ENCODE results near the gene BTBD1.
A peak's percentile ranks its signal among the peaks of the same experiment; 100 is the strongest.
"Not testable (repeated sequence)": the region's sequence is repeated elsewhere in the genome, so short reads cannot be mapped to it uniquely, and the experiment has no call there.

Gene BTBD1

GRCh38 chr15:83092309-83092976 lies 25.4 kb upstream of the BTBD1 start:
- DNase-seq = no peak

- DNase-seq = not testable (repeated sequence)
These were observed 24.9 kb upstream of the BTBD1 start for GRCh38 chr15:83091965-83092308.

DNA sequence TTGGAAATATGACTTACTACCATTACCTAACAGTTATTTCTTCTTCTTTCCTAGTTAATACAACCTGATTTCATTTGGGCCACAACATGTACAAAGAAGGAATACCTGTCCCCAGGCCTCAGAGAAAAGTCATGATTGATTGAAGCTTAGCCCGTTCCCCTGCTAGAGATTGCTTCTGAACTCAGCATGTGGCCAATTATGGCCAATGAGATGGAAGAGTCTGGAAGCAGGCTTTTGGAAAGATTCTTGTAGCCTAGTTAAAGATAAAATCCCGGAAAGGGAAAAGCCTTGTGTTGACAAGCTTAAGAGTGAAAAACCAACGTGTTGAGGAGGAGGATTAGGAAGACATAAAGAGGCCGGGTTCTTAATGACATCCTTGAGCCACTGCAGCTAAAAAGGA lies 23.4 kb upstream of the BTBD1 start:
- DNase-seq = no peak

GRCh38 chr15:83088876-83089275 lies 21.8 kb upstream of the BTBD1 start:
- no peak for DNase-seq

DNA sequence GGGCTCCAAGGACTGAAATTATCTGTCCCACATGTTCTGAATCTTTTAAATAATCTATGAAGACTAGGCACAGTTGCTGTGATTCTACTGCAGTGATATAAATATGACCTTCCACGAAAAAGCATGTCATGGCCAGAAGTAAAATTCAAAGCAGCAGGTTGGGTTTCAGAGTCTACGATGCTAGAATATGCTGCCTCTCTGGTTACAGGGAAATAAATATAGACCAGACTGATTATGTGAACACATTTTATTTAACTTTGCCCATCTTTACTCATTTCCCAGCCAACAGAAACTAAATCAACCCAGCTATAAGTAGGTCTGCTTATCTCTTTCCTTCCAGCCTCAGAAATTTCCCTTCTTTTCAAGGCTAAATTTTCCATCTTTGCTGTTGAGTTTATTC lies 20.5 kb upstream of the BTBD1 start:
- no peak for DNase-seq

GRCh38 chr15:83085864-83086552 lies 19.0 kb upstream of the BTBD1 start:
- DNase-seq = not testable (repeated sequence)

GRCh38 chr15:83085461-83085860 lies 18.4 kb upstream of the BTBD1 start:
- not testable (repeated sequence) for DNase-seq

DNA sequence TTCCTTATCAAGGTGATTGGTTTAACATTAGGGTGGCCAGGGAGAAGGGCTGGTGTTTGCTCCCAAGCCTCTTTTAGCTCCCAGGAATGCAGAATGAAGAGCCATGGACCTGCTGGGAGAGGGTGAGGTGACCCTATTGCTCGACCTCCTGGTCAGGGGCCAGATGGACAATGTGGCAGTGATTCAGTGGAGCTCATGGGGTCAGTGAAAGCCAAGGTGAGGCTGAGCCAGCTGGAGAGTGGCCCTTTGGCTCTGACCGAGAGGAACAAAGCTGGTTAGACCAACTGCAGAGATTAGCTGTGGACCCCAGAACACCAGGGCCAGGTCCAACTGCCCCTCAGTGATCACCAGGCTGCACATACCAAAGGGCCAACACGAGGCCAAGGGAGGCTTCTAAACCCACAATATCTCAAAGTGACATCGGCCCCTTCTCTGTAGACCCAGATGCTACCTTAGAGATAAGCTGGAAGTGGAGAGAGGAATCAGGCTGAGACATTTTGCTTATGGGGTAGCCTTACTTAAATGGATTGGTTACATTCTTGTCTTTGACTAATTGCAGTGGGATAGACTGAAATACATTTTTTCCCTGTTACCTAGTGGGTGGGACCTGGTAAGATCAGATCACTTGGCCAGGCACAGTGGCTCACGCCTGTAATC lies 15.8 kb upstream of the BTBD1 start:
- DNase-seq = no peak

DNA sequence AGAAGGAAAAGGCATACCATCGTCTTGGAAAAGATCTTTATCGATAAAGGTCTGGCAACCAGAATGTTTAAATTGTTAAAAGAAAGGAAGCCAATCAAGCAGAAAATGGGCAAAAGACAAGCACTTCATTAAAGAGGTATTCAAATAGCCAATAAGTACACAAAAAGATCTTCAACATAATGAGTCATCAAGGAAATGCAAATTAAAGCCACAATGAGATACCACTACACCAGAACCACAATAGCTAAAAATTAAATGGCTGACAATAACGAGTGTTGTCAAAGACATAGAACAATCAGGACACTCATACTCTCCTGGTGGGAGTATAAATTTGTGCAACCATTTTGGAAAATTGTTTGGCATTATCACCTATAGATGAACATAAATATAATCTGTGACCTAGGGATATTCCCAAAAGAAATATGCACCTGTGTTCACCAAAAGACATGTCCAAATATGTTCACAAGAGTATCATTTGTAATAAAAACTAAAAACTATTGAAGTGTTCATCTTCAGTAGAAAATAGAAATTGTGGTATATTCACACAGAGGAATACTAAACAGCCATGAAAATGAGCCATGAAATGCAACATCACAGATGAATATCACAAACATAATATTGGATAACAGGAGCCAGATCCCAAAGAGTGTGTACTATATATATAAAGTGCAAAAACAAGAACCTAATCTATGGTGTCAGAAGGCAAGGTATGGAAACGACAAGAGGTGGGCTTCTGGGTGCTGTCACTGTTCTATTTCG lies 14.4 kb upstream of the BTBD1 start:
- no peak for DNase-seq

- DNase-seq = no peak
These were observed 11.7 kb upstream of the BTBD1 start for GRCh38 chr15:83078712-83079111.

- DNase-seq = no peak
These were observed 10.6 kb upstream of the BTBD1 start for GRCh38 chr15:83077491-83078230.

DNA sequence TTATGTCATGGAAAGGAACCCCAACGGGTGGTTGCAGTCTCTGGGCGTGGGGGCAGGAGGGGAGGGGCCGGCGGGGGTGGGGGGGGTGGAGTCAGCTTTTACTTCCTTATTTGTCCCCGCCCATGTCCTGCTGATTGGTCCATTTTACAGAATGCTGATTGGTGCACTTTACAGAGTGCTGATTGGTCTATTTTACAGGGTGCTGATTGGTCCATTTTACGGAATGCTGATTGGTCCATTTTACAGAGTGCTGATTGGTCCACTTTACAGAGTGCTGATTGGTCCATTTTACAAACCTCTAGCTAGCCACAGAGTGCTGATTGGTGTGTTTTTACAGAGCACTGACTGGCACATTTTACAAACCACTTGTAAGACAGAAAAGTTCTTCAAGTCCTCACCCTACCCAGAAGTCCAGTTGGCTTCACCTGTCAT lies 2.2 kb upstream of the BTBD1 start:
- DNase-seq = peak; percentile 72

GRCh38 chr15:83068054-83068453 lies 1.0 kb upstream of the BTBD1 start:
- no peak for DNase-seq

DNA sequence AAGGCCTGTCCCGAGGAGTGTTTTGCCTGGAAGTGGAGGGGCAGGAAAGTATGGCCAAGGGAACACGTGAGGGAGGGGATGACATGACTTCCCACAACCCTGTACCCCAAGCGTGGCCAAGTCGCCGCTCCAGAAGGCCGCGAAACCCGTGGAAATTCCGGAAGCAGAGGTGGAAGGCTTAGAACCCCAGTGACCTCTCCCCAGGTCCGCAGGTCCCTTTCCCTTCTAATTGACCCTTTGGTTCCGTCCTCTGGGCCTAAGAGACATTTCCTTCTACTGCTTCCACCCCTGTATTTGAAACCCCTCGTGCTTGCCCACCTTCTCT lies 548 bp upstream of the BTBD1 start:
- DNase-seq = no peak

GRCh38 chr15:83066034-83066733 lies 868 bp downstream of the BTBD1 start:
- DNase-seq = no peak

- no peak for DNase-seq
These were observed 1.6 kb downstream of the BTBD1 start for GRCh38 chr15:83065431-83065830.

DNA sequence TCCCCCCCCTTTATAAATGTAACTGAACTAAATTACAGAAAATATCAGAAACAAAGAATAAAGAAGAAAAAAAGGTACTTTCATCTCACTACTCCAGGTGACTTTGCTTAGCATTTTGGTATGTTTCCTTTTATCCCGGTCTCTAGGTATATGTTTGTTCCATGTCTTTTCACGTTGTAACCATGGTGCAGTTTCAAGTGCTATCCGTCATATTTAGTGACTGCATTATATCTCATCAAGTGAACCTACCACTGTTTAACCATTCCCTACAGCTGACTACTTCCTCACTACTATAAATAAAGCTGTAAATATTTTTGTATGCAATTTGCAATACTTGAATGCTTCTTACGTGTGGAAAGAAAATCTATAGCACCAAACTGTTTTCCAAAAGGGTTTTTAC lies 2.2 kb downstream of the BTBD1 start:
- no peak for DNase-seq

DNA sequence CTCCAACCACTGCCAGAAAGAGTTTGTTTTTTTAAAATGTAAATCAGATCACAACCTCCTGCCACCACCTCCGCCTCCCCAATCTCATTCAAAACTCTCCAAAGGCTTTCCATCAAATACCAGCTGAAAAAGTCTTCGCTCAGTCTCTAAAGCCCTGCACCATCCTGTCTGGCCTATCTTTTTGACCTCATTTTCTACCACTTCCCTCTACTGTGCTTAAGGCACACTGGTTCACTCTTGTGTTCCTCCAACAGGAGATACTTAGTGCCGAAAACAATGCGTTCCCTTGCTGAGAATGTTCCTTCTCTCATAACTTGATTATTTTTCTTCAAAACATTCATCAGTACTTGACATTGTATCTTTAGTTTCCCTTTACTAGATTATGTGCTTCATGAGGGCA lies 3.5 kb downstream of the BTBD1 start:
- no peak for DNase-seq

DNA sequence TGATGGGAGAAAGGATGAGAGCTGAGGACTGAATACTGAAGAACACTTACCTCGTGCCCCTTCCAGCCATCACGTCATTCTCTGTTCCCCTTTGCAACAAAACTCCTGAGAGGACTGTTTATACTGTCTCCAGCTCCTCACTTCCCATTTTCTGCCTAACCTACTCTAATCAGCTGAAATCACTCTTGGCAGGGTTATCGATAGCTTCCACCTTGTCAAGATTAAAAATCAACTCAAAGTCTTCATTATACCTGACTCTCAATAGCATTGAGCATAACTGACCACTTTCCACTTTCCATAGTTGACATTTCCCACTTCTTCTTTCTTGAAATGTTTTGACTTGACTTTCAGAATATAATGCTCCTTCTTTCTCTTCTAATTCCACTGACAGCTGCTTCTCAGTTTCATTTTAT lies 4.3 kb downstream of the BTBD1 start:
- DNase-seq = no peak

DNA sequence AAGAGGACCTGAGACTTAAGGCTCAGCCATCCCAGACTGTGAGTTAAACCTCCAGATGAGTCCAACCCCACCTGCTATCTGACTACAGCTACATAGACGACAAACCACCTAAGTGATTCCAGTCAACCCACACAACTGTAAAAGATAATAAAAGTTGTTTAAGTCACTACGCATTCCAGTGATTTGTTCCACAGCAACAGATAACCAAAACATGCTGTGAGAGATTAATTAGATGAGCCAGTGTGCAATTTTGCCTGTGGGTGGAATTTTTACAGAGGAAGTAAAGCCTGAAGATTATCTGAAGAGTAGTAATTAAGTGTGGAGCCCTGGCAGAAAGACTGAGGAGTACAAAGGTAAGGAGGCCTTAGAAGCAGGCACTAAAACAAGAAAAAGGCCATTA lies 5.4 kb downstream of the BTBD1 start:
- no peak for DNase-seq

DNA sequence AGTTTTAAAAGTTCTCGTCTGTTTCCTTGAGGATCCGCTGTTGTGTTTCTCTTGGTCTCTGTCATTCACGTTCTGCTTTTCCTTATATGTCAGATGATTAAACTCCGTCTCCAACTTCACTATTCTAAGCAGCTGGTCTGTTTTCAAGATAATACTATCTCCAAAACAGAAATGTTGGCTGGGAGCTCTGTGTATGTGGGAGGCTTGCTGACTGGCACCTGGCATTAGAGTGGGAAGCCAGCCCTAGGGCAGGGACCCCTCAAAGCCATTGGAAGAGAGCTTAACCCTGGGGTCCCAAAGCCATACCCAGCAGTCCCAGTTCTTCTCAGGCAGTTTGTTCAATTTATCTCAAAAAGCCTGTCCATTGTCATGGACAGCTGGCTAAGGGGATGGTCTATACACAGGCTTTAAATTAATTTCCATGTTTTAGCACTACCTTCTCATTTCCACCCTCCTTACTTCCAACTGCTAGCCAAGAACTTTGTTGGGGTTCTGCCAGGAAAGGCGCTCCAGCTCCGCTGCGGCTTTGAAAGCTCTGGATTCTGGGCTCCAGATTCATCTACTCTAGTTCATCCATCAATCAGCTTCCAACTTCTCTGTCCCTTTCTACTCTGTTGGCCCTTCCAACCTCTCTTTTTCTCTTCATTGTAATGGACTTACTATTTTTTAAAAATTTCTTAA lies 9.2 kb downstream of the BTBD1 start:
- DNase-seq = no peak

DNA sequence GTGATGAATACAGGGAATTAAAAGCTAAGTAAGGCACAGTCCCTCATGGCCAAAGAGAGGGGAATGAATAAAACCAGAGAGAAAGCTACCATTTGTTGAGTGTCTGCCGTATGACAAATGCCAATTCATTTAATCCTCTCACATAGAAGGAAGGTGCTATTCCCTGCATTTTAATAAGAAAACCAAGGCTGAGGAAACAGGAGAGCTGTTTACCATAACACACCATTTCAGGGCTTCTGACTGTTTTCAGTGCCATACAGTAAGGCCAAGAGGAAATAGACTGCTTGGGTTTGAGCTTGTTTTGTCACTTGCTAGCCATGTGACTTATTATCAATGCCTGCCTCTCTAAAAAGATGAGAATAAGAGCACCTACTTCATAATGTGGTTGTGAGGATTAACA lies 10.1 kb downstream of the BTBD1 start:
- DNase-seq = no peak
